B cell (primary cell): ENCODE results near the gene ATXN7L3. TPM values are rescaled to one million over a fixed set of nuclear protein-coding genes. Genes with fewer than 3 reads are reported as not detected.
A peak's percentile ranks its signal among the peaks of the same experiment; 100 is the strongest.

Source experiments
- ATAC-seq: fragments of 200-7000 bp; cut with Tn5 transposase; one replicate; pipeline ENCODE4 v1.10.0; 2021; ENCODE audit warnings: low read depth, mild to moderate bottlenecking, moderate number of reproducible peaks, moderate library complexity
- CTCF ChIA-PET: fragments of 350-600 bp; sonication (Branson Sonifier 250); formaldehyde crosslinking; loops from one replicate; lab custom pipeline; 2021; ENCODE audit warnings: antibody characterized with exemption, inconsistent platforms; lab: Charles Lee
- POLR2A ChIA-PET: fragments of 350-600 bp; sonication (Branson Sonifier 250); formaldehyde crosslinking; loops from one replicate; lab custom pipeline; 2021; ENCODE audit warnings: antibody characterized with exemption; lab: Charles Lee
- DNase-seq: peaks from one replicate; pipeline ENCODE4 v3.0.0; 2013
- H2AFZ ChIP-seq: 2 replicates; pipeline ENCODE4 v1.6.1; 2012; ENCODE audit warnings: mild to moderate bottlenecking, low read depth, low read length; ENCODE audit not compliant: insufficient read depth, poor library complexity, severe bottlenecking
- H3K27ac ChIP-seq, 2 donors: 1 replicate in 1 of 2; 2 replicates in 1 of 2; pipeline ENCODE4 v1.5.1; 2012 to 2013; ENCODE audit warnings: low read length in 2 of 2, mild to moderate bottlenecking in 2 of 2, moderate library complexity in 1 of 2
- H3K27me3 ChIP-seq, 4 experiments: fragments of 200-600 bp in 1 of 4; sonication (generic) in 1 of 4; replicated peaks in 1 of 4; 1 replicate in 2 of 4; 2 replicates in 2 of 4; pipeline versions ENCODE4 v1.6.1 to v1.7.0; 2013 to 2016; ENCODE audit warnings: low read length in 3 of 4, mild to moderate bottlenecking in 2 of 4, mixed read lengths in 1 of 4, moderate library complexity in 1 of 4; ENCODE audit not compliant: insufficient read depth in 4 of 4, control insufficient read depth in 3 of 4; ENCODE audit errors: control extremely low read depth in 1 of 4
- H3K36me3 ChIP-seq, 2 experiments: replicated peaks in 1 of 2; 1 replicate in 1 of 2; 2 replicates in 1 of 2; pipeline versions ENCODE4 v1.6.1 to v1.7.1; 2013; ENCODE audit warnings: low read length in 1 of 2; ENCODE audit not compliant: insufficient read depth in 2 of 2, control insufficient read depth in 1 of 2; ENCODE audit errors: control extremely low read depth in 1 of 2, extremely low read depth in 1 of 2
- H3K4me1 ChIP-seq, 2 donors: fragments of 200-600 bp in 1 of 2; sonication (generic) in 1 of 2; 1 replicate in 1 of 2; 2 replicates in 1 of 2; pipeline versions ENCODE4 v1.5.1 to v1.6.1; 2013 to 2017; ENCODE audit warnings: low read length in 2 of 2; ENCODE audit not compliant: control insufficient read depth in 2 of 2, insufficient read depth in 2 of 2
- H3K4me2 ChIP-seq: replicated peaks from 2 replicates; pipeline ENCODE3; 2012; ENCODE audit warnings: mild to moderate bottlenecking, low read depth, low read length; ENCODE audit not compliant: poor library complexity, severe bottlenecking
- H3K4me3 ChIP-seq, 5 experiments: fragments of 200-600 bp in 1 of 5; sonication (generic) in 1 of 5; 1 replicate in 3 of 5; 2 replicates in 2 of 5; pipeline versions ENCODE4 v1.5.1 to v1.7.0; 2011 to 2016; ENCODE audit warnings: low read length in 4 of 5, mild to moderate bottlenecking in 4 of 5, low read depth in 2 of 5, control low read depth in 1 of 5, moderate library complexity in 1 of 5; ENCODE audit not compliant: insufficient read depth in 1 of 5; ENCODE audit errors: control extremely low read depth in 1 of 5, extremely low read depth in 1 of 5
- H3K79me2 ChIP-seq: fragments of 200-600 bp; sonication (generic); one replicate; pipeline ENCODE4 v1.6.0; 2016; ENCODE audit warnings: low read length; ENCODE audit not compliant: control insufficient read depth, insufficient read depth
- H3K9ac ChIP-seq: fragments of 200-600 bp; sonication (generic); 2 replicates; pipeline ENCODE4 v1.6.1; 2017; ENCODE audit warnings: mild to moderate bottlenecking, low read length, moderate library complexity
- H3K9me3 ChIP-seq, 3 donors: one replicate each; pipeline versions ENCODE4 v1.6.1 to v1.7.1; 2013; ENCODE audit warnings: low read length in 2 of 3; ENCODE audit not compliant: control insufficient read depth in 2 of 3, insufficient read depth in 1 of 3; ENCODE audit errors: control extremely low read depth in 1 of 3
- H4K20me1 ChIP-seq: 2 replicates; pipeline ENCODE4 v1.6.0; 2012; ENCODE audit warnings: mild to moderate bottlenecking, low read length; ENCODE audit not compliant: insufficient read depth, control insufficient read depth, poor library complexity, severe bottlenecking
- H3K27ac Mint-ChIP-seq: one replicate; pipeline ENCODE4 v1.8.0; 2021; ENCODE audit warnings: mixed read lengths
- H3K27me3 Mint-ChIP-seq: one replicate; pipeline ENCODE4 v1.8.0; 2021; ENCODE audit warnings: mixed read lengths
- H3K4me1 Mint-ChIP-seq: one replicate; pipeline ENCODE4 v1.8.0; 2021; ENCODE audit warnings: mixed read lengths
- H3K4me3 Mint-ChIP-seq: one replicate; pipeline ENCODE4 v1.8.0; 2021; ENCODE audit warnings: mixed read lengths
- H3K9me3 Mint-ChIP-seq: one replicate; pipeline ENCODE4 v1.8.0; 2022; ENCODE audit warnings: mixed read lengths; ENCODE audit not compliant: insufficient read depth
- EZH2 ChIP-seq: IDR thresholded peaks from 2 replicates; pipeline ENCODE4 v1.6.1; 2012; ENCODE audit warnings: borderline replicate concordance, low read depth, mild to moderate bottlenecking, moderate library complexity, low read length; ENCODE audit not compliant: insufficient read depth, poor library complexity, severe bottlenecking
- WGBS: methylation state at CpG from one replicate; pipeline ENCODE4 v1.1.5; 2013; ENCODE audit warnings: missing lambda C conversion rate; ENCODE audit not compliant: insufficient coverage; 5-methylcytosine and 5-hydroxymethylcytosine counted together
- intact Hi-C: fragments of 100-400 bp; cut with micrococcal nuclease; formaldehyde crosslinking; loops from one replicate; pipeline ENCODE4 v1.10.0; 2022
- polyA plus RNA-seq: library from polyadenylated mRNA; depleted of rRNA; stranded (reverse); fragments of >200 nt; gene quantifications from 2 replicates; pipeline ENCODE4 v1.2.3, GENCODE V29; 2012
- total RNA-seq, 2 donors: library from RNA; stranded (reverse); fragments of 120-200 nt in 1 of 2; gene quantifications; 1 replicate in 1 of 2; 2 replicates in 1 of 2; pipeline versions ENCODE4 v1.2.3 to v1.2.4, GENCODE V29; 2013 to 2022
- TF ChIP-seq, protein P1 (sequence below): fragments of 200-600 bp; IDR thresholded peaks from one replicate; pipeline ENCODE4 v1.8.0; 2022; ENCODE audit warnings: antibody characterized with exemption, mild to moderate bottlenecking

ATXN7L3 gene
- total and polyA plus RNA-seq, 2 donors (not counting 1 experiment from before 2014, with no cell fraction given) = 63.6 to 107 TPM

DNA sequence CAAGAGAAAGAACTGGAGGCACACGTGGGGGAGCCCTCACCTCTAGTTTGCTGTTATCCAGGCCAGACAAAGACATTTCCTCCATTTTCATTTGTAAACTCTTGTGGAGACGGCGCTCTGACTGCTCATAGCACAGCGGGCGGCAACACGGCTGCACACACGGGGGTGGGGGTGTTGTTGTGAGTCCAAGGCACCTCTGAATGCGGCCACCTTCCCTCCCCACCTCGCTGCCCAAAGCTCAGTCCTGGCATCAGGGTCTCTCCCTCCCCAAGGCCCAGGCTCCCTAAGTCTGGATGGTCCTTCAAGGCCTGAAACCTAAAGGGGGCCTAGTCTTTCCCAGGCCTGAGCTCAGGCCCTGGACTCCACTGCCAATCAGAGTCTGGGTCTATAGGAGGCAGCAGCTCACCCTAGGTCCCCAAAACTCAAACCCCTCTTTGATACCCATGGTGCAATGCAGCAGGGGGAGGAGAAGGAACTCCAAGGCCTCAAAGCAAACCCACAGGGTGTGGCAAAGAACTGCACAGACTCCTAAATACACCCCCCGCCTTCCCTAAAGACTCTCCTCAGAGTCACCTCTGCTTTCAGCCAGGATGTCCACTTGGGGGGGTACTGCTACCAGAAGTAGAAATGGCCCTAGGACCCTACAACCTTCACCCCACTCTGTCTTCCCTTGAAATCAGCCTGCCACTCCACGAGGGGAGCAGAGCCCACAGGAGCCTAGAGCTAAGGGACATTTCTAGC, 1.5 kb downstream of the ATXN7L3 start:
- Histone ChIP-seq H3K4me1 (peaks cover 21 to 32% of the 10 kb centered on the region in 2 donors), H3K79me2 (peaks cover 45% of the 10 kb centered on the region), H3K27ac (peak overlapping the region; percentile 80 to 86), H3K27me3 (no peaks in the 10 kb centered on the region), H2AFZ (peak overlapping the region; percentile 62), H4K20me1 (peaks cover 29% of the 10 kb centered on the region), H3K4me2 (peak overlapping the region; percentile 92), H3K9ac (peak overlapping the region; percentile 74), H3K36me3 (peaks cover 5 to 39% of the 10 kb centered on the region in 2 experiments), H3K9me3 (no peaks in the 10 kb centered on the region), H3K4me3 (peak overlapping the region; percentile 66 to 83 (median 81))
- DNase-seq (peak; percentile 69), ATAC-seq (no peak)
- intact Hi-C loops = no loop called here
- POLR2A ChIA-PET = interaction anchor here (0.6 to 8.9 kb wide), 3 partner anchors 12 to 27 kb away, joined by 3 to 100 read pairs (median 25); partner anchors contain the start of genes TMUB2 and UBTF
- Mint-ChIP-seq H3K27me3 (no peaks in the 10 kb centered on the region), H3K4me1 (peaks cover 36% of the 10 kb centered on the region), H3K27ac (peak overlapping the region; percentile 93), H3K9me3 (no peaks in the 10 kb centered on the region), H3K4me3 (peak overlapping the region; percentile 88)
- CTCF ChIA-PET = interaction anchor here (0.6 to 5.4 kb wide), 5 partner anchors 9 to 262 kb away, joined by 3 to 44 read pairs (median 4); no protein-coding TSS in a partner anchor
- TF ChIP-seq EZH2 = no peak
- TF ChIP-seq, protein P1, sequence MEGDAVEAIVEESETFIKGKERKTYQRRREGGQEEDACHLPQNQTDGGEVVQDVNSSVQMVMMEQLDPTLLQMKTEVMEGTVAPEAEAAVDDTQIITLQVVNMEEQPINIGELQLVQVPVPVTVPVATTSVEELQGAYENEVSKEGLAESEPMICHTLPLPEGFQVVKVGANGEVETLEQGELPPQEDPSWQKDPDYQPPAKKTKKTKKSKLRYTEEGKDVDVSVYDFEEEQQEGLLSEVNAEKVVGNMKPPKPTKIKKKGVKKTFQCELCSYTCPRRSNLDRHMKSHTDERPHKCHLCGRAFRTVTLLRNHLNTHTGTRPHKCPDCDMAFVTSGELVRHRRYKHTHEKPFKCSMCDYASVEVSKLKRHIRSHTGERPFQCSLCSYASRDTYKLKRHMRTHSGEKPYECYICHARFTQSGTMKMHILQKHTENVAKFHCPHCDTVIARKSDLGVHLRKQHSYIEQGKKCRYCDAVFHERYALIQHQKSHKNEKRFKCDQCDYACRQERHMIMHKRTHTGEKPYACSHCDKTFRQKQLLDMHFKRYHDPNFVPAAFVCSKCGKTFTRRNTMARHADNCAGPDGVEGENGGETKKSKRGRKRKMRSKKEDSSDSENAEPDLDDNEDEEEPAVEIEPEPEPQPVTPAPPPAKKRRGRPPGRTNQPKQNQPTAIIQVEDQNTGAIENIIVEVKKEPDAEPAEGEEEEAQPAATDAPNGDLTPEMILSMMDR = no peak
- WGBS = 0% methylated on average over 1 of the region's 11 CpGs

DNA sequence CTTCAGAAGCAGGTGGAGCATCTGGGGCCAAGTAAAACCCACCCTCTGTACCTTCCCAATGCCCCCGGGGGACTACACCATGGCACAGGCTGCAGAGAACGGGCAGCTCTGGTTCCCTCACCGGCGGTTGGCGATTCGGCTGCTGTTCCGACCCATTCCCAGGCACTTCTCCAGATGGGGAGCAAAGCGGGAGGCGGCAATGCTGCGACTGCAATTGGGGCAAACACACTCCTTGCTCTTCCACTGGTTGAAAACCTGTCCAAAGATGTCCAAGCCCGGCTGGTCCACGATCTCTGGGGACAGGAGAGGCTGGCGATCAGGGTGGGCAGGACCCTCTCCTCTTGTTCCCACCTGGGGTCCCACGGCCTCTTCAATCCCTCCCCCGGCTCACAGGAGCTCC, 2.6 kb downstream of the ATXN7L3 start:
- intact Hi-C loops = no loop called here
- peaks cover 45% of the 10 kb centered on the region for H3K79me2 ChIP-seq
- peak overlapping the region; percentile 80 to 86 for H3K27ac ChIP-seq

More for the DNA sequence above, 2.6 kb downstream of the ATXN7L3 start:
- ChIA-PET POLR2A (interaction anchor here (8.9 kb wide), 1 partner anchor 21 kb away, joined by 100 read pairs; the partner anchor contains the start of gene UBTF), CTCF (no interaction called here)
- 98% methylated on average over 15 of the region's 15 CpGs for WGBS
- Histone ChIP-seq H3K27me3 (no peaks in the 10 kb centered on the region), H3K9me3 (no peaks in the 10 kb centered on the region), H3K4me1 (peaks cover 19 to 26% of the 10 kb centered on the region in 2 donors), H4K20me1 (peaks cover 35% of the 10 kb centered on the region), H3K9ac (no peak overlapping the region), H3K36me3 (peaks cover 5 to 46% of the 10 kb centered on the region in 2 experiments), H3K4me2 (no peak overlapping the region), H2AFZ (no peak overlapping the region), H3K4me3 (no peak overlapping the region)
- DNase-seq (no peak), ATAC-seq (no peak)
- Mint-ChIP-seq H3K9me3 (no peaks in the 10 kb centered on the region), H3K27ac (no peak overlapping the region), H3K27me3 (no peaks in the 10 kb centered on the region), H3K4me1 (peaks cover 28% of the 10 kb centered on the region), H3K4me3 (peak overlapping the region; percentile 88)
- TF ChIP-seq, protein P1 = no peak
- no peak for TF ChIP-seq EZH2
